Activated CD8-positive, alpha-beta T cell treated with anti-CD3 and anti-CD28 coated beads for 36 hours (primary cell): ENCODE data around the gene GCNT2. TPM values are rescaled to one million over a fixed set of nuclear protein-coding genes. Genes with fewer than 3 reads are reported as not detected.

Experiments used
- ATAC-seq: fragments of 200-7000 bp; cut with Tn5 transposase; one replicate; pipeline ENCODE4 v1.10.0; 2021; ENCODE audit warnings: mild to moderate bottlenecking, moderate library complexity
- CTCF ChIA-PET: fragments of 350-600 bp; sonication (Branson Sonifier 250); formaldehyde crosslinking; loops from one replicate; lab custom pipeline; 2021; ENCODE audit warnings: antibody characterized with exemption; lab: Charles Lee
- POLR2A ChIA-PET: fragments of 350-600 bp; sonication (Branson Sonifier 250); formaldehyde crosslinking; loops from one replicate; lab custom pipeline; 2021; ENCODE audit warnings: antibody characterized with exemption; lab: Charles Lee
- DNase-seq: peaks from one replicate; pipeline ENCODE4 v3.0.0-alpha.2; 2020
- H3K27ac Mint-ChIP-seq: one replicate; pipeline ENCODE4 v1.8.0; 2021; ENCODE audit warnings: mild to moderate bottlenecking, mixed read lengths
- H3K27me3 Mint-ChIP-seq: one replicate; pipeline ENCODE4 v1.8.0; 2021; ENCODE audit warnings: mixed read lengths
- H3K36me3 Mint-ChIP-seq: one replicate; pipeline ENCODE4 v1.8.0; 2021; ENCODE audit warnings: low read depth, mixed read lengths
- H3K4me1 Mint-ChIP-seq: one replicate; pipeline ENCODE4 v1.8.0; 2021; ENCODE audit warnings: low read depth, mixed read lengths
- H3K4me3 Mint-ChIP-seq: one replicate; pipeline ENCODE4 v1.8.0; 2021; ENCODE audit warnings: mild to moderate bottlenecking, moderate library complexity, mixed read lengths
- H3K9me3 Mint-ChIP-seq: one replicate; pipeline ENCODE4 v1.8.0; 2021; ENCODE audit warnings: mixed read lengths
- CTCF ChIP-seq: fragments of 200-600 bp; IDR thresholded peaks from one replicate; pipeline ENCODE4 v1.8.0; 2022; ENCODE audit warnings: antibody characterized with exemption, mild to moderate bottlenecking
- intact Hi-C: fragments of 100-400 bp; cut with micrococcal nuclease; formaldehyde crosslinking; loops from one replicate; pipeline ENCODE4 v1.10.0; 2022
- total RNA-seq, 2 experiments: library from RNA; stranded (reverse); gene quantifications; one replicate each; pipeline ENCODE4 v1.2.3, GENCODE V29; 2021

GCNT2 gene
- 1 to 10 TPM; 2.3 to 2.7 TPM for total RNA-seq

- Mint-ChIP-seq H3K9me3 (no peaks in the 10 kb centered on the region), H3K36me3 (no peaks in the 10 kb centered on the region), H3K27me3 (peaks cover 4% of the 10 kb centered on the region), H3K4me1 (peaks cover 16% of the 10 kb centered on the region), H3K4me3 (no peak within 1 kb of the TSS), H3K27ac (no peak within 1 kb of the TSS)
- intact Hi-C loops = no loop called here
- DNase-seq (no peak), ATAC-seq (no peak)
- POLR2A ChIA-PET = no interaction called here
- TF ChIP-seq CTCF = no peak
- CTCF ChIA-PET = no interaction called here
Measured at GRCh38 chr6:10521104-10521808, at the start of gene GCNT2. GCNT2 (plus strand) TSS chr6:10521351; CDS start chr6:10528912, 7,561 bp downstream.

- Mint-ChIP-seq H3K4me3 (no peak overlapping the region), H3K9me3 (no peaks in the 10 kb centered on the region), H3K27ac (no peak overlapping the region), H3K36me3 (no peaks in the 10 kb centered on the region), H3K27me3 (peaks cover 7% of the 10 kb centered on the region), H3K4me1 (no peaks in the 10 kb centered on the region)
- ChIA-PET CTCF (no interaction called here), POLR2A (no interaction called here)
- ATAC-seq (no peak), DNase-seq (no peak)
- intact Hi-C loops = loop anchor here (10.0 kb wide), 1 partner anchor 592 kb away; no protein-coding TSS in a partner anchor
- TF ChIP-seq CTCF = no peak
Measured at GRCh38 chr6:10472634-10473033, 48.5 kb upstream of the GCNT2 start.

- TF ChIP-seq CTCF = peak; percentile 87
- POLR2A ChIA-PET = no interaction called here
- intact Hi-C loops = loop anchor here (2.0 to 10.0 kb wide), 2 partner anchors 322 to 586 kb away; no protein-coding TSS in a partner anchor
- H3K36me3 Mint-ChIP-seq = no peaks in the 10 kb centered on the region
- CTCF ChIA-PET = interaction anchor here (0.7 to 6.1 kb wide), 50 partner anchors 9 to 1018 kb away, joined by 3 to 55 read pairs (median 4); no protein-coding TSS in a partner anchor
- no peaks in the 10 kb centered on the region for H3K4me1 Mint-ChIP-seq
- no peak overlapping the region for H3K27ac Mint-ChIP-seq
- no peak overlapping the region for H3K4me3 Mint-ChIP-seq
- DNase-seq (no peak), ATAC-seq (peak; percentile 62)
- H3K27me3 Mint-ChIP-seq = peaks cover 3% of the 10 kb centered on the region
- no peaks in the 10 kb centered on the region for H3K9me3 Mint-ChIP-seq
Measured at GRCh38 chr6:10478187-10479040, 42.7 kb upstream of the GCNT2 start.

- TF ChIP-seq CTCF = no peak
- intact Hi-C loops = loop anchor here (2.0 to 10.0 kb wide), 2 partner anchors 321 to 585 kb away; no protein-coding TSS in a partner anchor
- H3K4me1 Mint-ChIP-seq = no peaks in the 10 kb centered on the region
- ChIA-PET POLR2A (no interaction called here), CTCF (interaction anchor here (1.0 to 6.1 kb wide), 4 partner anchors 49 to 589 kb away, joined by 3 to 55 read pairs (median 10); no protein-coding TSS in a partner anchor)
- H3K27ac Mint-ChIP-seq = no peak overlapping the region
- no peaks in the 10 kb centered on the region for H3K36me3 Mint-ChIP-seq
- peaks cover 3% of the 10 kb centered on the region for H3K27me3 Mint-ChIP-seq
- no peaks in the 10 kb centered on the region for H3K9me3 Mint-ChIP-seq
- H3K4me3 Mint-ChIP-seq = no peak overlapping the region
- DNase-seq = no peak
- no peak for ATAC-seq
Measured at GRCh38 chr6:10479939-10480700, 41.0 kb upstream of the GCNT2 start.
